Measurements from ENCODE around the gene MTERF4.

Gene MTERF4

DNA sequence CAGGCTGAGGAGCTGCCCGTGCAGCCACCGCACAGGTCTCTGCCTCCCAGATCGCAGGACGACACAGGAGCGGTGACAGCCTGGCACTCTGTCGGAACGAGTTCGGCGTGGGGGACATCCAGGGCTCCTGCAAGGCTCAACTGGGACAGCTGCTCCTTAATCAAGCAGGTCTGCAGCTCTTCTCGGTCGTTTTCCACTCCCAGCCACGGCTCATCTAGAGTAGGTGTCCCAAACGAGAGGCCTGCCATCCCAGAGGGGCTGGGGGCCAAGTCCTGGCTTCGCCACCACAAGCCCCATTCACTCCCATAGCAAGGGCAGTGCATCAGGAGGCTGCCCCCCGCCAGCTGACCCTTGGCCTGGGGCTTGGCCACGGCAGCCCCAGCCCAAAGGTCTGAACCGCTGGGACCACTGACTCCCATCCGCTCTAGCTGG lies 24.7 kb upstream of the MTERF4 start:
- Mint-ChIP-seq H3K36me3 (ENCODE audit: low read depth) (peaks cover 81% of the 10 kb centered on the region), H3K9me3 (no peaks in the 10 kb centered on the region), H3K4me3 (no peak overlapping the region), H3K27ac (peak overlapping the region; percentile 95), H3K27me3 (no peaks in the 10 kb centered on the region), H3K4me1 (ENCODE audit: low read depth) (peaks cover 47% of the 10 kb centered on the region)
- DNase-seq, result no peak

GRCh38 chr2:241126201-241126611 lies 24.1 kb upstream of the MTERF4 start:
- no peak for DNase-seq
- H3K27me3 Mint-ChIP-seq, result no peaks in the 10 kb centered on the region
- peaks cover 52% of the 10 kb centered on the region for H3K4me1 Mint-ChIP-seq (ENCODE audit: low read depth)
- peaks cover 84% of the 10 kb centered on the region for H3K36me3 Mint-ChIP-seq (ENCODE audit: low read depth)
- no peak overlapping the region for H3K4me3 Mint-ChIP-seq
- H3K27ac Mint-ChIP-seq, result peak overlapping the region; percentile 50
- H3K9me3 Mint-ChIP-seq, result no peaks in the 10 kb centered on the region

- no peak for DNase-seq
- Mint-ChIP-seq H3K4me3 (no peak overlapping the region), H3K36me3 (ENCODE audit: low read depth) (peaks cover 87% of the 10 kb centered on the region)
These were observed 23.5 kb upstream of the MTERF4 start for GRCh38 chr2:241125626-241126025.

DNA sequence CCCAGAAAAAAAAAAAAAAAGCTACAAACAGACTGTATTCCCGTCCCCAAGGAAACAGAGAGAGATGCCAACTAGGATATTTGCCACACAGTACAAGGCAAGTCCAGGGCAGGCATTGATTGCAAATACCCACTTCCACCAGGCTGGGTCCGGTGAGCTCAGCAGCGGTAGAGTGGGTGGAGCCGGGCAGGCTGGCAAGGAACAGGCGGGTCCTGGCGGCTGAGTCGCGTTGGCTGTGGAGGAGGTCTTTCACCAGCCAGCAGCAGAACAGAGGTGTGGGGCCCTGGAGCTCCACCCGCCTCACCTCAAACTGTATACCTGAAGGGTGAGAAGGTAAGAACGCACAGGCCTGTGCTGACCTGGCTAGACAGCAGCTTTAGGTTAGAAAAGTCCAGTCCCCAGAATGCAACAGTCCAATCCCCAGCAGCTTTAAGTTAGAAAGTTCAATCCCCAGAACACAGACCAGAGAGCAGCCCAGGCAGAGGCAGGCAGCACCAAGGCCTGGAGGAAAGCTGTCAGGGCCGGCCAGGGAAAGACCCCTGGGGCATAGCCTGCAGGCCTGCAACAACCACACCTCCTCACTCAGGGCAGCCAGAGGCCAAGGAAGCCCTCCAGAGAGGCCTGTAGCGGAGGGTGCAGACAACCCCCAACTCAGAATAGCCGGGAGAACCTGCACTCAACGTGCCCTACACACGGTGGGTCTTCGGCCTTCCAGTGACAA lies 21.9 kb upstream of the MTERF4 start:
- Mint-ChIP-seq H3K9me3 (peaks cover 3% of the 10 kb centered on the region), H3K27ac (peak overlapping the region; percentile 68), H3K36me3 (ENCODE audit: low read depth) (peaks cover 83% of the 10 kb centered on the region), H3K4me1 (ENCODE audit: low read depth) (peaks cover 51% of the 10 kb centered on the region), H3K27me3 (no peaks in the 10 kb centered on the region), H3K4me3 (peak overlapping the region; percentile 12)
- DNase-seq, result no peak

More at GRCh38 chr2:241125626-241126025, 23.5 kb upstream of the MTERF4 start:
- Mint-ChIP-seq H3K4me1 (ENCODE audit: low read depth) (peaks cover 57% of the 10 kb centered on the region), H3K27ac (peak overlapping the region; percentile 50), H3K9me3 (peaks cover 3% of the 10 kb centered on the region), H3K27me3 (no peaks in the 10 kb centered on the region)

GRCh38 chr2:241122376-241123002 lies 20.4 kb upstream of the MTERF4 start:
- no peaks in the 10 kb centered on the region for H3K27me3 Mint-ChIP-seq
- peak overlapping the region; percentile 33 for H3K27ac Mint-ChIP-seq
- peaks cover 3% of the 10 kb centered on the region for H3K9me3 Mint-ChIP-seq
- H3K36me3 Mint-ChIP-seq (ENCODE audit: low read depth), result peaks cover 84% of the 10 kb centered on the region
- no peak for DNase-seq
- peaks cover 41% of the 10 kb centered on the region for H3K4me1 Mint-ChIP-seq (ENCODE audit: low read depth)
- no peak overlapping the region for H3K4me3 Mint-ChIP-seq

GRCh38 chr2:241121008-241121407 lies 18.9 kb upstream of the MTERF4 start:
- Mint-ChIP-seq H3K9me3 (peaks cover 3% of the 10 kb centered on the region), H3K27me3 (no peaks in the 10 kb centered on the region), H3K27ac (no peak overlapping the region), H3K4me1 (ENCODE audit: low read depth) (peaks cover 31% of the 10 kb centered on the region), H3K4me3 (no peak overlapping the region), H3K36me3 (ENCODE audit: low read depth) (peaks cover 84% of the 10 kb centered on the region)
- DNase-seq, result no peak

DNA sequence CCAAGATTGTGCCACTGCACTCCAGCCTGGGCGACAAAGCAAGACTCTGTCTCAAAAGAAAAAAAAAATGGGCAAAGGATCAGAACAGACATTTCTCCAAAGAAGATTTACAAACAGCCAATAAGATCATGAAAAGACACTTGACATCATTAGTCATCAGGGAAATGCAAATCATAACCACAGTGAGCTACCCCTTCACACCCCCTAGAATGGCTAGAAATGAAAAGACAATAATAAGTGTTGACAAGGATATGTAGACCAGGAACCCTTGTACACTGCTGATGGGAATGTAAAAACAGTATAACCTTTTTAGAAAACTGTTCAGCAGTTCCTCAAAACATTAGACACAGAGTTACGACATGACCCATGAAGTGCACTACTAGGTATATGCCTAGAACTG lies 18.4 kb upstream of the MTERF4 start:
- Mint-ChIP-seq H3K4me1 (ENCODE audit: low read depth) (peaks cover 29% of the 10 kb centered on the region), H3K4me3 (no peak overlapping the region), H3K9me3 (peaks cover 3% of the 10 kb centered on the region), H3K27ac (no peak overlapping the region), H3K36me3 (ENCODE audit: low read depth) (peaks cover 84% of the 10 kb centered on the region), H3K27me3 (no peaks in the 10 kb centered on the region)
- no peak for DNase-seq

DNA sequence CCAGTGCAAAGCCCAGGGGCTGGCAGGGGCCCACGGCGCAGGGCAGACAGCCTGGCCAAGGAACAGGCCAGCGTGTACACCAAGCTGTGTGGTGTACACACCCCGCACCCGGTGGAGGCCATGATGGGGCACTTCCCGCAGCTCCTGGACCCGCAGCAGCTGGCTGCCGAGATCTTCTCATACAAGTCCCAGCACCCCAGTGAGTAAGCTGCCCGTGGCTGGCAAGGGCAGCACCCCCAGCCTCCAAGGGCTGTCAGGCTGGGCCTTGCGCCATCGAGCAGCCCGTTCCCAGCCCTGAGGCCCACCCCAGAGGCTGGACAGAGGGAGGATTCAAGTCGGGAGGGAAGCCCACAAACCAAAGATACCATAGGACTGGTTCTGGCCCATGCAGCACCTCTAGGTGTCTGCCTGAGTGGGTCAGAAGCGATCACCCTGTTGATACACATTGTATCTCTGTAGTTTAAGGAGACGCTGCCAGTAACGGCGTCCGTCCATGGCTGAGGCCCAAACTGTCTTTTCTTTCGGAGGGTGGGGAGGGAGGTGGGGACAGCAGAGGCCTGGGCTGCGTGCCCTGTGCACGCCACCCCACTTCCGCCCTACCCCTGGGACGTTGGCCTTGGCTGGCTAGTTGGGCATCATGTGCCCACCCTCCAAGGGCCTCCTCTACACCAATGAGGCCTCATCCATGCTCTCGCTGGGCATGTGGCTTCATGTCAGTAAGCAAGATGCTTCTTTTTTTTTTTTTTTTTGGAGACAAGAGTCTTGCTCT lies 16.8 kb upstream of the MTERF4 start:
- Mint-ChIP-seq H3K9me3 (peaks cover 3% of the 10 kb centered on the region), H3K27ac (no peak overlapping the region), H3K36me3 (ENCODE audit: low read depth) (peaks cover 91% of the 10 kb centered on the region), H3K4me3 (no peak overlapping the region), H3K4me1 (ENCODE audit: low read depth) (peaks cover 27% of the 10 kb centered on the region), H3K27me3 (no peaks in the 10 kb centered on the region)
- DNase-seq, result no peak

GRCh38 chr2:241116606-241117560 lies 14.8 kb upstream of the MTERF4 start:
- Mint-ChIP-seq H3K27me3 (no peaks in the 10 kb centered on the region), H3K4me1 (ENCODE audit: low read depth) (peaks cover 36% of the 10 kb centered on the region), H3K36me3 (ENCODE audit: low read depth) (peaks cover 90% of the 10 kb centered on the region), H3K9me3 (peaks cover 3% of the 10 kb centered on the region), H3K27ac (peak overlapping the region; percentile 50), H3K4me3 (no peak overlapping the region)
- no peak for DNase-seq

GRCh38 chr2:241115361-241115760 lies 13.3 kb upstream of the MTERF4 start:
- no peak for DNase-seq
- peaks cover 37% of the 10 kb centered on the region for H3K4me1 Mint-ChIP-seq (ENCODE audit: low read depth)
- H3K36me3 Mint-ChIP-seq (ENCODE audit: low read depth), result peaks cover 90% of the 10 kb centered on the region
- H3K4me3 Mint-ChIP-seq, result no peak overlapping the region
- no peaks in the 10 kb centered on the region for H3K9me3 Mint-ChIP-seq
- no peak overlapping the region for H3K27ac Mint-ChIP-seq
- H3K27me3 Mint-ChIP-seq, result no peaks in the 10 kb centered on the region

DNA sequence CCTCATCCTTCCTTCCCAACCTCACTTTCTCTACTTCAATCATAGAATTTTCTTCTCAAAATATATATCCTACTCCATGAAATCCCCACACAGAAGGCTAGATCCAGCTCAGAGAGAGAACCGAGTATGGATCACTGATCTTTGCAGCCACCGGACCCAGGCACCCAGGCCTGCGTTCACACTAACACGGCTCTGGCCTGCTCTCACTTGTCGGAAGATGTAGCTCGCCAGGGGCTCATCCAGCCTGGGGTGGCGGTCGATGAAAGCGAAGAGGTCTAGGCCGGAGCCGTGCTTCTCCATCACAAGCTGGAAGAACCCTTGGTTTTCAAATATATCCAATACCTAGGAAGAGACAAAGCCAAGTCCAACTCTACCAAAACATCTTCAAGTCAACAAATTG lies 12.7 kb upstream of the MTERF4 start:
- DNase-seq, result no peak
- Mint-ChIP-seq H3K36me3 (ENCODE audit: low read depth) (peaks cover 90% of the 10 kb centered on the region), H3K27me3 (no peaks in the 10 kb centered on the region), H3K27ac (no peak overlapping the region), H3K4me3 (no peak overlapping the region), H3K9me3 (no peaks in the 10 kb centered on the region), H3K4me1 (ENCODE audit: low read depth) (peaks cover 41% of the 10 kb centered on the region)

GRCh38 chr2:241112592-241112991 lies 10.5 kb upstream of the MTERF4 start:
- peak; percentile 58 for DNase-seq

GRCh38 chr2:241112046-241112445 lies 10.0 kb upstream of the MTERF4 start:
- Mint-ChIP-seq H3K27me3 (no peaks in the 10 kb centered on the region), H3K4me1 (ENCODE audit: low read depth) (peaks cover 64% of the 10 kb centered on the region), H3K36me3 (ENCODE audit: low read depth) (peaks cover 90% of the 10 kb centered on the region), H3K9me3 (no peaks in the 10 kb centered on the region), H3K4me3 (peak overlapping the region; percentile 80), H3K27ac (peak overlapping the region; percentile 93)
- DNase-seq, result no peak

More at GRCh38 chr2:241112592-241112991, 10.5 kb upstream of the MTERF4 start:
- Mint-ChIP-seq H3K4me3 (peak overlapping the region; percentile 80), H3K27ac (peak overlapping the region; percentile 93), H3K9me3 (no peaks in the 10 kb centered on the region), H3K36me3 (ENCODE audit: low read depth) (peaks cover 90% of the 10 kb centered on the region), H3K4me1 (ENCODE audit: low read depth) (peaks cover 58% of the 10 kb centered on the region), H3K27me3 (no peaks in the 10 kb centered on the region)

DNA sequence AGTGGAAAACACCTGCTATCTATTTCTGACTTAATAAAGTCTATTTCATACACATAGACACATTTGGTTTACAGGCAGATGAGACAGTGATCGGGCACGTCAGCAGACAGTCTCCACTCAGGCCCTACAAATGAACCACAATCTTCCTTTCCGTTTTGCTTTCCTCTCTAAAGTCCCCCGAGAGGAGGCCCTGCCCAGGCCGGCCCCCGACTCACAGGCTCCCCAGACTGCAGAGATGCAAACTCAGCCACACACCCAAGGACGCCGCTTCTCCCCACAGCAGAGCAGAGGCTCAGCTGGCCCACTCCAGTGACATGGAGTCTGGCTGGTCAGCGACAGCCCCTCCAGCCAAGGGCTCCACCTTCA lies 9.3 kb upstream of the MTERF4 start:
- peak; percentile 50 for DNase-seq
- H3K9me3 Mint-ChIP-seq, result no peaks in the 10 kb centered on the region
- H3K27me3 Mint-ChIP-seq, result no peaks in the 10 kb centered on the region
- peak overlapping the region; percentile 93 for H3K27ac Mint-ChIP-seq
- peak overlapping the region; percentile 80 for H3K4me3 Mint-ChIP-seq
- H3K36me3 Mint-ChIP-seq (ENCODE audit: low read depth), result peaks cover 90% of the 10 kb centered on the region
- peaks cover 67% of the 10 kb centered on the region for H3K4me1 Mint-ChIP-seq (ENCODE audit: low read depth)
